ENCODE results near the gene ASS1. TPM values are rescaled to one million over a fixed set of nuclear protein-coding genes. Genes with fewer than 3 reads are reported as not detected.

ASS1 gene
- total RNA-seq, 1 donor: 195 TPM

DNA sequence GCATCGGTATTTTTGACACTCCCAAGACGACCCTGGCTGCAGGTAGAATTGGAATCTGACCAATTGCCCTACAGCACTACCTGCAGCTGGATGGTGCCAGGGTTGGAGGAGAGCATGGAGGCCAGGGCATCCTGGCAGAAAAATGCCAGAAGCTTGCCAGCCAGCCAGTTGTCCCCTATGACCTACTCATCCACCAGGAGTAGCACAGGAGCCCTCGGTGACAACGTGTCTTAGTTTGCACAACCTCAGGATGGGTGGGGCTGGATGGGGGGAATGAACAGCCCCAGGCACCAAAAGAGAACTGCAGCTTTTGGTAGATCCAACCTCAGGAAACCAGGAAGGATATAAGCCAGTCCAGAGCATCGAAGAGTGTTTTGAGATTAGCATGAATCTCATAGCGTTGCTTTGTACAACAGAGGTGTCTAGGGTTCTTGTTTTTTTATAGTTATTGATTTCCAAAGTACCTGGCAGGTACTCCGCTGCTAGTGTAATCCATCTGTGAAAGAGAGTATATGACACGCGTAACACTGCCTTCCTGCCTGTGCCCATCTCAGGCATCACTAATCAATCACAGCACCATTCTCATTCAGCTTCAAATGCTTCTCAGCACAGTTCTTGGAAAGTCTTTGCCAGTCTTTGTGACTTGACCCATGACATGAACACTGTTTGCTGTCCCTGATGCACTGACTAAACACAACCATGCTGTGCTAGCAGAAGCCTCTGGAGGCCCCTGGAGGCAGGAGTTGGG is 36.7 kb upstream of the ASS1 start:
- Histone ChIP-seq H3K9me3 (ENCODE audit: low read depth, low read length) (no peaks in the 10 kb centered on the region), H3K36me3 (ENCODE audit: insufficient read depth, low read length) (no peaks in the 10 kb centered on the region), H4K20me1 (ENCODE audit: insufficient read depth, low read length) (no peaks in the 10 kb centered on the region), H3K27me3 (ENCODE audit: insufficient read depth, low read length) (peaks cover 24% of the 10 kb centered on the region), H2AFZ (ENCODE audit: low read length) (no peak overlapping the region), H3K4me3 (ENCODE audit: insufficient read depth, low read length) (no peak overlapping the region), H3K4me2 (ENCODE audit: insufficient read depth, low read length) (no peak overlapping the region), H3K27ac (ENCODE audit: low read depth, low read length) (no peak overlapping the region), H3K4me1 (ENCODE audit: insufficient read depth, low read length) (no peaks in the 10 kb centered on the region), H3K79me2 (ENCODE audit: insufficient read depth, low read length) (no peaks in the 10 kb centered on the region)
- no peak for DNase-seq (ENCODE audit: insufficient read length, low spot score, missing footprints)
- TF ChIP-seq, protein P1, sequence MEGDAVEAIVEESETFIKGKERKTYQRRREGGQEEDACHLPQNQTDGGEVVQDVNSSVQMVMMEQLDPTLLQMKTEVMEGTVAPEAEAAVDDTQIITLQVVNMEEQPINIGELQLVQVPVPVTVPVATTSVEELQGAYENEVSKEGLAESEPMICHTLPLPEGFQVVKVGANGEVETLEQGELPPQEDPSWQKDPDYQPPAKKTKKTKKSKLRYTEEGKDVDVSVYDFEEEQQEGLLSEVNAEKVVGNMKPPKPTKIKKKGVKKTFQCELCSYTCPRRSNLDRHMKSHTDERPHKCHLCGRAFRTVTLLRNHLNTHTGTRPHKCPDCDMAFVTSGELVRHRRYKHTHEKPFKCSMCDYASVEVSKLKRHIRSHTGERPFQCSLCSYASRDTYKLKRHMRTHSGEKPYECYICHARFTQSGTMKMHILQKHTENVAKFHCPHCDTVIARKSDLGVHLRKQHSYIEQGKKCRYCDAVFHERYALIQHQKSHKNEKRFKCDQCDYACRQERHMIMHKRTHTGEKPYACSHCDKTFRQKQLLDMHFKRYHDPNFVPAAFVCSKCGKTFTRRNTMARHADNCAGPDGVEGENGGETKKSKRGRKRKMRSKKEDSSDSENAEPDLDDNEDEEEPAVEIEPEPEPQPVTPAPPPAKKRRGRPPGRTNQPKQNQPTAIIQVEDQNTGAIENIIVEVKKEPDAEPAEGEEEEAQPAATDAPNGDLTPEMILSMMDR (IDR thresholded peaks at IDR 0.05; ENCODE audit: extremely low read depth, low read depth, low read length): no peak

DNA sequence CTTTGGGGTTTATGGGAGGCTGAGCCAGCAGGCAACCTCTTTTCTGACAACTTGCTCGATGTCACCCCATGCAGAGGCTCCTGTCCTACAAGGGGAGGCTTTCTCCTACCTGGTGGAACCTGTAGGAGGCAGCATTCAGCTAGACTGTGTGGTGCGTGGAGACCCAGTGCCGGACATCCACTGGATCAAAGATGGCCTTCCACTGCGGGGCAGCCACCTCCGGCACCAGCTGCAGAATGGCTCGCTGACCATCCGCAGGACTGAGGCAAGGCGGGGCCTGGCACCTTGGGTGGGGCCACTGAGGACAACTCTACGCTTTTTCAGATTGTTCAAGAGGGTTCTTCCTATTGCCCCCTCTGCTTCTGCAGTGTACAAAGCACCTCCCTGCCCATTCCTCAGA is 36.1 kb upstream of the ASS1 start:
- Histone ChIP-seq H3K4me2 (ENCODE audit: insufficient read depth, low read length) (no peak overlapping the region), H3K36me3 (ENCODE audit: insufficient read depth, low read length) (no peaks in the 10 kb centered on the region), H3K79me2 (ENCODE audit: insufficient read depth, low read length) (no peaks in the 10 kb centered on the region), H3K27me3 (ENCODE audit: insufficient read depth, low read length) (peaks cover 22% of the 10 kb centered on the region), H3K9me3 (ENCODE audit: low read depth, low read length) (no peaks in the 10 kb centered on the region), H2AFZ (ENCODE audit: low read length) (no peak overlapping the region), H4K20me1 (ENCODE audit: insufficient read depth, low read length) (no peaks in the 10 kb centered on the region), H3K27ac (ENCODE audit: low read depth, low read length) (no peak overlapping the region), H3K4me1 (ENCODE audit: insufficient read depth, low read length) (no peaks in the 10 kb centered on the region), H3K4me3 (ENCODE audit: insufficient read depth, low read length) (no peak overlapping the region)
- TF ChIP-seq, protein P1 (IDR thresholded peaks at IDR 0.05; ENCODE audit: extremely low read depth, low read depth, low read length): no peak
- no peak for DNase-seq (ENCODE audit: insufficient read length, low spot score, missing footprints)

DNA sequence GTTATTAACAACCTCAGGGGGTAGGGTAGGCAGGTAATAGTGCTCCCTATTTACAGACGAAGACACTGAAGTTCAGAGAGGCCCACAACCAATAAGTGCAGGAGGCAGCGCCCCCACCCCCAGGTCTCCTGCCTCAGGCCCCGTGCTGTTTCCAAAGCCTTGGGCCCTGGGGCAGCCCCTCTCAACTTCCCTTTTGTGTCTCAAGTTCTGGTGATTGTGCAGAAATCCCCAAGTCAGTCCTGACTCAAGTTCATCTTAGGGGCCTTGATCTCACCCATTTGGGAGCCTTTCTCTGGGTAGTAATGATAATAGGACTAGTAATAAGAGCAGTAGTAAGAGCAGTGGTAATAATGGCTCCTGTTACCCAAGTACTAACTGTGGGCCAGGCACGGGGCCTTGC is 35.5 kb upstream of the ASS1 start:
- peaks cover 20% of the 10 kb centered on the region for H3K27me3 ChIP-seq (ENCODE audit: insufficient read depth, low read length)
- no peak overlapping the region for H3K4me2 ChIP-seq (ENCODE audit: insufficient read depth, low read length)
- no peaks in the 10 kb centered on the region for H3K36me3 ChIP-seq (ENCODE audit: insufficient read depth, low read length)
- no peaks in the 10 kb centered on the region for H3K4me1 ChIP-seq (ENCODE audit: insufficient read depth, low read length)
- H3K9me3 ChIP-seq (ENCODE audit: low read depth, low read length): no peaks in the 10 kb centered on the region
- no peak overlapping the region for H2AFZ ChIP-seq (ENCODE audit: low read length)
- H3K79me2 ChIP-seq (ENCODE audit: insufficient read depth, low read length): no peaks in the 10 kb centered on the region
- no peak overlapping the region for H3K4me3 ChIP-seq (ENCODE audit: insufficient read depth, low read length)
- no peak overlapping the region for H3K27ac ChIP-seq (ENCODE audit: low read depth, low read length)
- no peak for DNase-seq (ENCODE audit: insufficient read length, low spot score, missing footprints)
- no peaks in the 10 kb centered on the region for H4K20me1 ChIP-seq (ENCODE audit: insufficient read depth, low read length)
- TF ChIP-seq, protein P1 (IDR thresholded peaks at IDR 0.05; ENCODE audit: extremely low read depth, low read depth, low read length): no peak

DNA sequence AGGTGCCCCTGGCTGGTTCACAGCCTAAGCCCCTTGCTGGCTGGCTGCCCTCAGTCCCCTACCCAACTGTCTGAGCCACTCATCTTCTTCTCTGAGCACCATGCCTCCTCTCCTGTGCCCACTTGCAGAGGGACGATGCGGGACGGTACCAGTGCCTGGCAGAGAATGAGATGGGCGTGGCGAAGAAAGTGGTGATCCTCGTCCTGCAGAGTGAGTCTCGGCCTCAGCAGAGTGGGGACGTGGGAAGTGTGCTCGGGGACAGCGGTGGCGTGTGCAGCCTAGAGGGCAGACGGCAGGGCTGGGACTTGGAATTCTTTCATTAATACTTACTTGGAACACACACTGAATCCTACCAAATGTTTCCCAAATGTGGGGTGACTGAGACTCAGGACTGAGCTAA is 34.3 kb upstream of the ASS1 start:
- Histone ChIP-seq H3K4me2 (ENCODE audit: insufficient read depth, low read length) (no peak overlapping the region), H3K9me3 (ENCODE audit: low read depth, low read length) (no peaks in the 10 kb centered on the region), H2AFZ (ENCODE audit: low read length) (no peak overlapping the region), H3K4me1 (ENCODE audit: insufficient read depth, low read length) (no peaks in the 10 kb centered on the region), H3K4me3 (ENCODE audit: insufficient read depth, low read length) (no peak overlapping the region), H3K79me2 (ENCODE audit: insufficient read depth, low read length) (no peaks in the 10 kb centered on the region), H3K27me3 (ENCODE audit: insufficient read depth, low read length) (peaks cover 13% of the 10 kb centered on the region), H3K36me3 (ENCODE audit: insufficient read depth, low read length) (no peaks in the 10 kb centered on the region), H3K27ac (ENCODE audit: low read depth, low read length) (no peak overlapping the region), H4K20me1 (ENCODE audit: insufficient read depth, low read length) (no peaks in the 10 kb centered on the region)
- TF ChIP-seq, protein P1 (IDR thresholded peaks at IDR 0.05; ENCODE audit: extremely low read depth, low read depth, low read length): no peak
- DNase-seq (ENCODE audit: insufficient read length, low spot score, missing footprints): no peak

Data from osteoblast (primary cell).